GM12864 (cell line): ENCODE results near the gene RNF149.
"Not testable (repeated sequence)": the region's sequence is repeated elsewhere in the genome, so short reads cannot be mapped to it uniquely, and the experiment has no call there.

Experiments
- DNase-seq: peaks from one replicate; pipeline ENCODE4 v3.0.0-alpha.2; 2011; ENCODE audit warnings: low read depth
- H3K4me3 ChIP-seq: 2 replicates; pipeline ENCODE4 v1.5.1; 2011; ENCODE audit warnings: mild to moderate bottlenecking, low read depth, low read length, control low read depth
- TF ChIP-seq, protein P1 (sequence below): IDR thresholded peaks from 2 replicates; pipeline ENCODE4 v1.5.1; 2011; ENCODE audit warnings: low read depth, mild to moderate bottlenecking, moderate library complexity, low read length, control low read depth, inconsistent platforms; ENCODE audit errors: missing control alignments

RNF149 gene

DNA sequence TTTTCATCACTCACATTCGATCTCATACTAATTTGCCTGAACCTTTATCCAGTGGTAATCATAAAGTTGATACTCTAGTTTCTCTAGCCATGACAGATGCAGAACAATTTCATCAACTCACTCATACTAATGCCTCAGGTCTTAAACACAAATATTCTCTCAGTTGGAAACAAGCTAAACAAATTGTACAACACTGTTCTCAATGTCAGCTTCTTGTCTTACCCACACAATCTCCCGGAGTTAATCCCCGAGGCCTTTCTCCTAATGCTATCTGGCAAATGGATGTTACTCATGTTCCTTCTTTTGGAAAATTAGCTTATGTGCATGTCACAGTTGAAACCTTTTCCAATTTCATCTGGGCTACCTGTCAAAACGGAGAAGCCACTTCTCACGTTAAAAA is 67.3 kb downstream of the RNF149 start:
- DNase-seq = no peak
- TF ChIP-seq, protein P1, sequence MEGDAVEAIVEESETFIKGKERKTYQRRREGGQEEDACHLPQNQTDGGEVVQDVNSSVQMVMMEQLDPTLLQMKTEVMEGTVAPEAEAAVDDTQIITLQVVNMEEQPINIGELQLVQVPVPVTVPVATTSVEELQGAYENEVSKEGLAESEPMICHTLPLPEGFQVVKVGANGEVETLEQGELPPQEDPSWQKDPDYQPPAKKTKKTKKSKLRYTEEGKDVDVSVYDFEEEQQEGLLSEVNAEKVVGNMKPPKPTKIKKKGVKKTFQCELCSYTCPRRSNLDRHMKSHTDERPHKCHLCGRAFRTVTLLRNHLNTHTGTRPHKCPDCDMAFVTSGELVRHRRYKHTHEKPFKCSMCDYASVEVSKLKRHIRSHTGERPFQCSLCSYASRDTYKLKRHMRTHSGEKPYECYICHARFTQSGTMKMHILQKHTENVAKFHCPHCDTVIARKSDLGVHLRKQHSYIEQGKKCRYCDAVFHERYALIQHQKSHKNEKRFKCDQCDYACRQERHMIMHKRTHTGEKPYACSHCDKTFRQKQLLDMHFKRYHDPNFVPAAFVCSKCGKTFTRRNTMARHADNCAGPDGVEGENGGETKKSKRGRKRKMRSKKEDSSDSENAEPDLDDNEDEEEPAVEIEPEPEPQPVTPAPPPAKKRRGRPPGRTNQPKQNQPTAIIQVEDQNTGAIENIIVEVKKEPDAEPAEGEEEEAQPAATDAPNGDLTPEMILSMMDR = no peak

DNA sequence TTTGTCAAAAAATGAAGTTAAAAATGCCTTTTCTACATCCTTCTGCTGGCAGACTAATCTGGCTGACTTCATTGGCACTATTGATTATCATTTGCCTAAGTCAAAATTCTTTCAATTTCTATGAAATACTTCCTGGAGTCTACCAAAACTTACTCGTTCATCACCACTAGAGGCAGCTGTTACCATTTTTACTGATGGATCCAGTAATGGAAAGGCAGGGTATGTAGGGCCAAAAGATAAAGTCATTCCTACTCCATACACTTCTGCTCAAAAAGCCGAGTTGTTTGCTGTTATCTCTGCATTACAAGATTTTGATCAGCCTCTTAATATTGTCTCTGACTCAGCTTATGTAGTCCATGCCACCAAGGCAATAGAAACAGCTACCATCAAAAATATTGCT is 67.8 kb downstream of the RNF149 start:
- TF ChIP-seq, protein P1 = peak; percentile 55

More for the DNA sequence above, 67.3 kb downstream of the RNF149 start:
- H3K4me3 ChIP-seq = no peak overlapping the region

GRCh38 chr2:101239760-101240118 is 68.8 kb downstream of the RNF149 start:
- H3K4me3 ChIP-seq, DNase-seq: not testable (repeated sequence)

More for the DNA sequence above, 67.8 kb downstream of the RNF149 start:
- H3K4me3 ChIP-seq, DNase-seq: not testable (repeated sequence)

GRCh38 chr2:101238930-101239759 is 69.4 kb downstream of the RNF149 start:
- TF ChIP-seq, protein P1 = no peak
- DNase-seq = no peak
- H3K4me3 ChIP-seq = no peak overlapping the region

DNA sequence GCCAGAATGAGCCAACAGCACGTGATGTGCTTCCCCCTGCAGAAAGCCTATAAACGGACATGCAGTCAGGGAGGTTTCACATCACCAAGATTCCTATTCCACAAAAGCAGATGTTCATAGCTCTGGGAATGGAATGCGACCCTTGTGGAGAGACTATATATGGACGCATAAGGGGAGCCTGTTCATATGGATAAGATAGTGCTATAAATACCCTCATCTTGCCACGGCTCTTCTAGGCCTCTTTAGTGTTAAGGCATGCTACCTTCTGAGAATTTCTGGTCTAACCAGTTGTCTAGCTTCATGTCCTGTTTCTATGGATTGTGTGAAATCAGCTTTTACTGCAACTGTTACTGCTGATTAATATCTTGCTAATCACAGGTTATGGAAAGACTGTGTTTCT is 70.6 kb downstream of the RNF149 start:
- H3K4me3 ChIP-seq, DNase-seq: not testable (repeated sequence)

DNA sequence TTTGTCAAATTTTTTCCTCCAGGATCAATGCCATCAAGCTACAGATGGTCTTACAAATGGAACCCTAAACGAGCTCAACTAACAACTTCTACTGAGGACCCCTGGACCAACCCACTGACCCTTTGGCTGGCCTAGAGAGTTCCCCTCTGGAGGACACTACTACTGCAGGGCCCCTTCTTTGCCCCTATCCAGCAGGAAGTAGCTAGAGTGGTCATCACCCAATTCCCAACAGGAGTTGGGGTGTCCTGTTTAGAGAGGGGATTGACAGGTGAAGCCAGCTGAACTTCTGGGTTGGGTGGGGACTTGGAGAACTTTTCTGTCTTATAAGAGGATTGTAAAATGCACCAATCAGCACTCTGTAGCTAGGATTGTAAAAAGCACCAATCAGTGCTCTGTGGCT is 72.5 kb downstream of the RNF149 start:
- H3K4me3 ChIP-seq, DNase-seq: not testable (repeated sequence)

DNA sequence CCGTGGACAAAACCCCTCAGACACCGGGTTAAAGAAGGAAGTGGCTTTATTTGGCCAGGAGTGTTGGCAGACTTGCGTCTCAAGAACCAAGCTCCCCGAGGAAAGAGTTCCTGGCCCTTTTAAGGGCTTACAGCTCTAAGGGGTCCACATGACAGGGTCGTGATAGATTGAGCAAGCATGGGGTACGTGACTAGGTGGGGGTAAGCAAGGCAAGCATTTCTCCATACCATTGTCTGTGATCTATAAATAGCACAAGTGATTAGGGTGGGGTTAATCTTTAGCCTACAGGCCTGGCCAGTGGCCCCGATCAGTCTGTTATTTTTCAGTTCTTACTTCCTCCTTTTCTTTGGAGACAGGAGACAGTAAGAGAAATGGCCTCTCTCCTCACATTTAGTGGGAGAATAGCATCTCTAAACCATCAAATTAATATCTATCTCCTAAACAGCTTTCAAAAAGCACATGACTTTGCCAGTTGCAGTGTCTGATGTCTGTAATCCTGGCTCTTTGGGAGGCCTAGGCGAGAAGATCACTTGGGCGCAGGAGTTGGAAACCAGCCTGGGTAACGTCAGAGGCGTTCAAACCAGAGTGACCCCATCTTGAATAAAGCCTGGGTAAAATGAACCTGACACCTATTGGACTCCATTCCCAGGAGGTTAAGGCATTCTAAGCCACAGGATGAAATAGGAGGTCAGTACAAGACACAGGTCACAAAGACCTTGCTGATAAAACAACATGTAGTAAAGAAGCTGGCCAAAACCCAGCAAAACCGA is 74.1 kb downstream of the RNF149 start:
- no peak for DNase-seq
- TF ChIP-seq, protein P1 = no peak
- H3K4me3 ChIP-seq = no peak overlapping the region

- no peak for DNase-seq
- TF ChIP-seq, protein P1 = no peak
- H3K4me3 ChIP-seq = no peak overlapping the region
Measured at GRCh38 chr2:101232770-101233169, 75.7 kb downstream of the RNF149 start.
